ENCODE measurements around the gene DUXB. TPM values are rescaled to one million over a fixed set of nuclear protein-coding genes. Genes with fewer than 3 reads are reported as not detected.

The DUXB gene, protein sequence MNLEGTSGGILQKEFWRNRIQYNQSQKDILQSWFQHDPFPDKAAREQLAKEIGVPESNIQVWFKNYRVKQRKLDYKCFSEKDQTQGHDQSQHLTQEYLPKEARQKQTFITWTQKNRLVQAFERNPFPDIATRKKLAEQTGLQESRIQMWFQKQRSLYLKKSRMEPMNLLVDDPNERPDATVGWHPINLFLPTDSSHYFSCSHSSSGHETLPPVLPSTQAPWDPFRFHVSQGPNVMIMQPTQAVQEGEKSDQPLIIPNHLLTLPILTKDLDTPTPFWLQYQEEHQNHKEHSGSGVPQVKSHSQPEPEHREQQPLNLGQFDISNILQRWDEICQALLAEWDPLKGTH
- not detected in 2 replicates for total RNA-seq

DNA sequence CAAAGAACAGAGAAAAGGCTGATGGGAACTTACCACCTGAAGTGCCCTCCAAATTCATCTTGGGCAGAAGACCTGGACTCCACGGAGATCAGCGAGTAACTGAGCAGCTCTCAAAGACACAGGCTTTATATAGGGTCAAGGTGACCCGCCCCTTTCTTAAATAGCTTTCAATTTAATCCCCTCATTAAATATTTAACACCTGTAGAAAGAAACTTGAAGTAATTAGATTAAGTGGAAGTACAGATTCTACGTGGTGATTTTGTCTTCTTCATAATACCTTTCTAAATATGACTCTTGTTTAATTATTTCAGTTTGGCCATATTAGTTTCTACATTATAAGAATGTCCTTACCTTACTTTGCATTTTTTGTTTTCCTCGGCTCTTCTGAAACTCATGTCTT, at the start of gene DUXB:
Gene DUXB (minus strand): TSS at position 101 of the 400 bp plus-strand sequence. CDS start 43 bp downstream, at position 58.

DNA sequence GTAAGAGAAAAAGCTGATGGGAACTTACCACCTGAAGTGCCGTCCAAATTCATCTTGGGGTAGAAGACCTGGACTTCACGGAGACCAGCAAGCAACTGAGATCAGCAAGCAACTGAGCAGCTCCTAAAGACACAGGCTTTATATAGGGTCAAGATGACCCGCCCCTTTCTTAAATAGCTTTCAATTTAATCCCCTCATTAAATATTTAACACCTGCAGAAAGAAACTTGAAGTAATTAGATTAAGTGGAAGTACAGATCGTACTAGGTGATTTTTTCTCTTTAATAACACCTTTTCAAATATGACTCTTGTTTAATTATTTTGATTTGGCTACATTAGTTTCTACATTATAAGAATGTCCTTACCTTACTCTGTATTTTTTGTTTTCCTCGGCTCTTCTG, 25.1 kb upstream of the DUXB start, which contains the start of gene CPHXL:
Gene CPHXL (minus strand): TSS at position 101 of the 400 bp plus-strand sequence. CDS start 48 bp downstream, at position 53.

GRCh38 chr16:75676909-75677308, 24.4 kb downstream of the DUXB start, which contains the start of gene CPHXL2:
Gene CPHXL2 (minus strand): TSS chr16:75677009. CDS start chr16:75676999, 10 bp downstream.

GRCh38 chr16:75647492-75648264, 53.6 kb downstream of the DUXB start, which contains the start of the genes KARS1 and TERF2IP:
Gene KARS1 (minus strand): TSS chr16:75647665. CDS start chr16:75647639, 26 bp downstream.
Gene TERF2IP (plus strand): TSS chr16:75647773. CDS start chr16:75647883, 110 bp downstream.

Other genes with a start within 250 kb of the DUXB start
- 11.5 and 16.4 TPM in 2 replicates for gene TMEM170A, start 236.8 kb downstream of the DUXB start, total RNA-seq
- gene CHST6, start 206.0 kb downstream of the DUXB start, total RNA-seq = 0.17 and 0.44 TPM in 2 replicates
- 0.15 and 0.17 TPM in 2 replicates for gene CHST5, start 165.4 kb downstream of the DUXB start, total RNA-seq
- 9.3 and 18.4 TPM in 2 replicates for gene TMEM231, start 145.2 kb downstream of the DUXB start, total RNA-seq
- 32.6 and 53.4 TPM in 2 replicates for gene GABARAPL2, start 135.1 kb downstream of the DUXB start, total RNA-seq
- 46.5 and 49.1 TPM in 2 replicates for gene ADAT1, start 78.2 kb downstream of the DUXB start, total RNA-seq
- gene KARS1, start 53.8 kb downstream of the DUXB start, total RNA-seq = 140 and 168 TPM in 2 replicates
- gene TERF2IP, start 53.7 kb downstream of the DUXB start, total RNA-seq = 49.6 and 53.4 TPM in 2 replicates
- not detected in 2 replicates for gene CPHXL2, start 24.5 kb downstream of the DUXB start, total RNA-seq
- gene CPHXL, start 25.0 kb upstream of the DUXB start, total RNA-seq = not detected in 2 replicates

Data from smooth muscle cell of trachea (primary cell).